HG03060 (cell line): ENCODE data around the gene SDHB.
"Not testable (repeated sequence)": the region's sequence is repeated elsewhere in the genome, so short reads cannot be mapped to it uniquely, and the experiment has no call there.

Experiments
- ATAC-seq: cut with Tn5 transposase; IDR thresholded peaks from one replicate; pipeline ENCODE4 v1.9.1; 2021; ENCODE audit warnings: low read depth, moderate number of reproducible peaks; ENCODE audit not compliant: unreplicated experiment

Gene SDHB

DNA sequence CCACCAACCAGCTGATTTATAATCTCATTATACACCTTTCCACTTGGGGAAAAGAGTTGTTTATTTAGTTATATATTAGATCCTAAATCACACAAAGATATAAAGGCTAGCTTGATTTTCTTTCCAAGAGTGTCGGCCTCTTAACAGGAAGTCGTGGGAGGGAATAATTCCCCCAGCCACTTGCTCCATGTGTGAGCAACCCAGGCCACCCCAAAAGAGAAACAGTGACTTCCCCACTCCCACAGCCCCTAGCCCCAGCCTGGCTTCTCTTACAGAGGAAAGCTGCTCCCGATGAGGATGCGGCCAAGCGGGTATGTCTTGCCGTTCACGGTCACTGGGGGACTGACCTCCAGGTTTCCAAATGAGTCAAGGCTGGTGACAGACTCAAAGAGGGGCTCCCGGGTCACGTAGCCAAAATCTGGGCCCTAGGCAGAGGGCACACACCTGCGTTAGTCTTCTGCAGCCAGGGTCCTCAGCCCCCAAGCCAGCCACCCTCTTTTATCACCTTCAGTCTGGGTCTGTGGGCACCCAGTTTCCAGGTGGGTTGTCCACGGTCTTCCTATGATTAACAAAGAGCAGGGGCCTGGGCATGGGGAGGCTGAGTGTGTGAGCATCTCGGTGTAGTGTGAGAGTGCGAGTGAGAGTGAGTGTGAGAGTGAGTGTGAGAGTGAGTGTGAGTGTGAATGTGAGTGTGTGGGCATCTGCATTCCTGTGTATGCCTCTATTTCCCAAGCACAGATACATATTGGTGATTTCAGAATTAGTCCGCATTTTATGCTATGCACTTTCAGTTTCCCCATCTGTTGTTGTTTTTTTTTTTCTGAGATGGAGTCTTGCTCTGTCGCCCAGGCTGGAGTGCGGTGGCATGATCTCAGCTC, 25.4 kb upstream of the SDHB start:
- no peak for ATAC-seq

DNA sequence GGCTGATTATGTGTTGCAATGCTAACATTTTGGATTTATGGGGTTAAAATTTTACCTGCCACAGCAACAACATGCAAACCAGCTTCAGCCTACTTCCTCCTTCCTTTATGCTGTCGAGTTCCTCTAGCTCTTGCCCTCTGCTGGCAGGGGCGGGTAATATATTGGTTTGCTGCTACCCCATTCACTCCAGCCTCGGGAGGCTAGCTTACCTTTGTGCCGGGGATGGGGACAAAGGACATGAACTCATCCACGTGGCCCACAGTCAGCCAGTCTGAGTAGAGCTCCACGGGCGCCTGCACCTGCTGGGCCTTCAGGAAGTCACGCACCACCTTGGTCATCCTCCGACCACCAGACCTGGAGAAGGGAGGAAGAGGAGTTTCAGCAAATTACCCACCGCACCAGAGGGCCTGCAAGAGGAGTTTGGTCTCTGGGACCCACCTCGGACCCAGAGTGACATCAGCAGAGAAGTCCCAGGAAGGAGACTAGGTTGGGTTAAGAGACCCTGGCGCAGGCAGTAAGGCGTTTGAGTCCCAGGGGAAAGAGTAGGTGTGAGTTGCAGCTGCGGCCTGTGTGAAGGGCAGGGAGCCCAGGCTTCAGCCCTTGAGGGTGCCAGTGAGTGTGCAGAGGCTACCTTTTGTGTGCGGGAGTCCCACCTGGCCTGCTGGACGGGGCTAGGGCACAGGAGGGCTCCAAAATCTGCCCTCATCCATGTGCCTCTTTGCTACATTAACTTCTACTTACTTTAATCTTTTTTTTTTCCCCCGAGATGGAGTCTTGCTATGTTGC, 21.8 kb upstream of the SDHB start:
- ATAC-seq = no peak

DNA sequence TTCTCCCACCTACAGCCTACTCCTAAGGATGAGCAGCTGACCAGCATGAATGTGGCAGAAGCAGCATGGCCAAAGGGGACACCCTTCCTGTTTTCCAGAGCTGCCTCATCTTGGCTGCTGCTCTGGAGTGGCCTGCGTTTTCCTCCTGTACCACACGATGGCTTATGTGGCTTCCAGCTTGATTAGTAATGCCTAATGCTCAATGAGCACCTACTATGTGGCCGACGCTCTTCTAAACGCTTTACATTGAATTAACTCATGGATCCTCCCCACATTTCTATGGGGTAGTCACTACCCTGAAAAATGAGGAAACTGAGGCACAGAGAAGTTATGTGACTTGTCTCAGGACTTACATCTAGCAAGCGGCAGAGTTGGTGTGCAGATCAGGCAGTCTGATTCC, 18.0 kb upstream of the SDHB start:
- no peak for ATAC-seq

- ATAC-seq = no peak
These were observed 16.3 kb upstream of the SDHB start for GRCh38 chr1:17070163-17070525.

DNA sequence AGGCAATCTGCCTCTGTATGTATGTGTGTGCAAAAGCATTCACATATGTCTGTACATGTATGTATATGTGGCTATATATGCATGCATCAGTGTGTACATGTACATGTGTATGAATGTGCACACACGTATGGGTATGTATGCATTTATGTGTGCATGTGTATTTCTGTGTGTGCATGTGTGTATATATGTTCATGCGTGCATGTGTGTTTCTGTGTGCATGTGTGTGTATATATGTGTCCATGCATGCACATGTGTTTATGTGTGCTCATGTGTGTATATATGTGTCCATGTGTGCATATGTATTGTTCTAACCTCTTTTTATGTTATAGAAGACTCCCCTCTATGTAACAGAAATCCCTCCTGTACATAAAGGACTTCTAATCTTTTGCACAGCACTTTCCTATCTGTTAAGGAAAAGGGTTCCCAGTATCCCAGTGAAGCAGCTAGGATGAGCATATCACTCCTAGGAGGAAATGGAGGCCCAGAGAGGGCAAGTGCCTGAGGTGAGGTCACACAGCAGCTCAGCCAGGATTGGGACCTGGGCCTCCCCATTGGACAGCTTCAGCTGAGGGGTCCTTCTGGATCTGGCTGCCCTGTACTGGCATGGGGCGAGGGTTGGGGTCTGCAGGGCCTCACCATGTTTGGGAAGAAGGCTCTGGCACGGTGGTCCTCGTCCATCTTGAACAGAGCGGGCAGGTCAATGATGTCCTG, 15.8 kb upstream of the SDHB start:
- no peak for ATAC-seq

GRCh38 chr1:17068789-17069188, 15.0 kb upstream of the SDHB start:
- ATAC-seq = no peak

GRCh38 chr1:17067465-17068240, 13.8 kb upstream of the SDHB start:
- no peak for ATAC-seq

GRCh38 chr1:17067069-17067426, 13.2 kb upstream of the SDHB start:
- no peak for ATAC-seq

DNA sequence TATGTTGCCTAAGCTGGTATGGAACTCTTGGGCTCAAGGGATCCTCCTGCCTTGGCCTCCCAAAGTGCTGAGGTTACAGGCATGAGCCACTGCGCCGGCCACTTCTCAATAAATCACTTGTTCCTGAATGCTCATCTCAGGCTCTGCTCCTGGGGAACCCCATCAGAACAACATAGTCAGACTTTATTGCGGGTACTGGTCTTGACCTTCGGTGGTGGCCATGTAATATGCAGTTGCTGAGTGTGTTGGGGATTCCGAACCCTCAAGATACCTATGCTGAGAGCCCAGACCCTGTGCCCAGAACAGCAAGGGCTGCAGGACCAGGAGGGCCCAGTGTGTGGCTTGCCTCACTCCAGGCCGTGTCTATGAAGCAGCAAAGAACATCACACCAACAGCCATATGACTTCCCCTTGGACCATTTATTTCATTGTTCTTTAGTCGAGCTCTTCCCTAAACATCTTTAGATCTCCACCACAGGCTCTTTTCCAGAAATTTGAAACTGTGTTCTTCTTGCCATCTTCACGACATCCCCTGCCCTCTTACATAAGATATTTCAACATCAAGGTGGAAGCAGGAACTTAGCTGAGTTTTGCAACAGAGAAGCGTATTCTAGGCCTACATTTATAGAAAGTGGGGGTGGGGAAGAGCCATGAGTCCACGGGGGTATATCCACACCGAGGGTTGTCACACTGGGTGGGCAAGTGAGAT, 12.7 kb upstream of the SDHB start:
- no peak for ATAC-seq

- ATAC-seq = no peak
These were observed 11.8 kb upstream of the SDHB start for GRCh38 chr1:17065666-17066065.

DNA sequence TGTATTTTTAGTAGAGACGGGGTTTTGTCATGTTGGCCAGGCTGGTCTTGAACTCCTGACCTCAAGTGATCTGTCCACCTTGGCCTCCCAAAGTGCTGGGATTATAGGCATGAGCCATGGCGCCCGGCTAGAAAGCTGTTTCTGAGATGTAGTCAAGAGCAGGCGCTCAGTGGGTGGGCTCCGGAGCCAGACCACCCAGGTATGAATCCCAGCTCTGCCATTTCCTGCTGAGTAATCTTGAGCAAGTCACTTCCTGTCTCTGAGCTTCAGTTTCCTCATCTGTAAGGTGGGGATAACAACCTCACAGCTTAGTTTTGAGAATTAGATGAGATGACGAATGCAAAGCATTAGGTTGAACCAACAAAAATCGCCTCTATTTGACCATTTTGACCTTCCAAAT, 8.9 kb upstream of the SDHB start:
- ATAC-seq = not testable (repeated sequence)

DNA sequence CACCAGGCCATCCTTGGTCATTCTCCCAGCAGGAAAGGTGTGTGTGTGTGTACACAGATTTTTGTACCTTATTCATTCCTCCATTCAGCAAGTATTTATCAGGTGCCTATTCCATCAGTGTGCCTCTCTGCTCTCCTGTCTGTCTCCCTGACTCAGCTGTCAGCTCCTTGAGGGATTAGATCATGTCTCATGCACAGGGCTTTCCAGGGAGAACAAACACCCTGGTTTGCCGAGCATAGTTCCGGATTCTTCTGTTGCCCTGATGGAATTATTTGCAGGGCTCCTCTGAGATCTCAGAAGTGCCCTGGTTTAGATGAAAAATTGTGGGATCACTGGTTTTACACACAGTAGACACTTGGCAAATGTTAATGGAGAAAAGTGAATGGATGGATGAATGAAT, 8.1 kb upstream of the SDHB start:
- no peak for ATAC-seq

GRCh38 chr1:17061486-17061885, 7.7 kb upstream of the SDHB start:
- no peak for ATAC-seq

DNA sequence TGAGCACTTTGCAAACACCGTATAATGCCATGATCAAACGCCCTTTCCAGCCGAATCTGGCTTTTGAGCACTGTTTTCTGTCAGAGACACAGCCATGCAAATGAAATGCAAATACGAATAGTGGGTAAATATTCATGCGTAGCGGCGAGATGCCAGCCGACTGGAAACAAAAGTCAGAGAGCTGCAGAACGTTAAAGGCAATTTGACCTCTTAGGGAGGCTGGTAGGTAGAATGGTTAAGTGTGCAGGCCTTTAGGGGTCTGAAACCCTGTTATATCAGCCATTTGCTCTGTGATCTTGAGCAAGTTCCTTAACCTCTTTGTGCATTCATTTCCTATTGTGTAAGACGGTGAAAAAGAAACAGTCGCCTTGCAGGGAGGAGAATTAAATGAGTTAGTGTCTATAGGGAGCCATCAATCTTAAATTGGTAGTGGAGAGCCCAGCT, 6.5 kb upstream of the SDHB start:
- no peak for ATAC-seq

DNA sequence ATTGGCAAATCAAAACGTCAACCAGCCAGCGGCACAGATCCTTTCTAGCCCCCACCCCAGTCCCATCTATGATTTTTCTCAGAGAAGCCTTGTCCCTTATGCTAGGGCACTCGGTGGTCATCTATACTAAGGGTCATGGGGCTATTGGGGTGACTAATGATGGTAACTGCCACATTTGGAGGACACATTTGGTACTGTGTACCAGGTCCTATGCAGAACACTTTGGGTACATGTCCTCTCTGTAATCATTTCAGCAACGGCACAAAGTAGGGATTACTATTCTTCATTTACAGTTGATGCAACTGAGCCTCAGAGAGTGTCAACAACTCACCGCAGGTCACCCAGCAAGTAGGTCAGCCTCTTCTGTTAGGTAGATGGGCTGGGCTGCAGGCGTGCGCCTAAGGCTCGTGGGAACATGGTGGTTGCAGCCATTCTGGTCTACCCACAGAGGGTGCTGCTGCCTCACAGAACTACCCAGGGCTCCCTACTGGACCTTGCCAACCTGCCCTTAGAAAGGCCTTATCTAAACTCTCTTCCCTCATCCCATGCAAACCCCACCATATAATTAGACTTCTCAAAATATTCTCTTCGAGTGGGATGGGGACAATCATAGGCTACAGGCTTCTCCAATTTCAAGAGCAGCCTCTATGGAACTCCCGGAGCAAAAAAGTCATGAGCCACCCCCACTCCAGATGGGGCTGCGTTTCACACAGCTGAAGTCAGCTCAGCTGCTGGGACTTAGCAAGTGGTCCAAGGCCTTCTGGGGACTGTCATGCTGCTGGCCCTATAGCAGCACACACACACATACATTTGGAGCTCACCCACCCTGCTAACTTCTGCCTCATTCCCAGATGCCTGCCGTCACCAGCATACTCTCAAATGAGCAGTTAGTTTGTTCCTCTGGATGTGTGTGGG, 5.8 kb upstream of the SDHB start:
- ATAC-seq = no peak

- ATAC-seq = no peak
These were observed 2.7 kb upstream of the SDHB start for GRCh38 chr1:17056551-17056950.

- no peak for ATAC-seq
These were observed 2.0 kb upstream of the SDHB start for GRCh38 chr1:17055801-17056200.

GRCh38 chr1:17053086-17053684, 647 bp downstream of the SDHB start:
- ATAC-seq = no peak

DNA sequence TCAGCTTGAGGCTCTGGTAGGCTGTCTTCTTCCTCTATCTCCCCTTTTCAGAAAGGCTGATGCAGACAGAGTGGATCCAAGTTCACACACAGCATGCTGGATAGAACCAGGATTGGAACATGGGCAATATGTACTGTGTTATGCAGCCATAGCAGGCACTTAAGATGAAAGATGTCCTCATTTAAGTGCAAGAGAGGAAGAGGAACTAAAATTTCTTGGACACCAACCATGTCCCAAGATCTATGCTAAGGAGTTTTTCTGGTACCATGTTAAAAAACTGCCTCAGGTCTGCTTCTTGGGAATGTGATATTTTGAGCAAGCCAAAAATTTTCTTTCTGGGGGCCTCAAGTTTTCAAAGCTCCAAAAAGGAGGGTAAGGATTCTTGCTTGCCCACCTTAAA, 1.2 kb downstream of the SDHB start:
- no peak for ATAC-seq
